ENCODE data around the gene STON2. TPM values are rescaled to one million over a fixed set of nuclear protein-coding genes. Genes with fewer than 3 reads are reported as not detected.

The STON2 gene
- total RNA-seq: 73.6 and 77.2 TPM in 2 replicates
- long read RNA-seq, partial matches to known transcripts: 41 of 77 reads
- long read RNA-seq, other reads (novel, unspliced or antisense): 33 of 77 reads

GRCh38 chr14:81400202-81400678 lies at the start of gene STON2:
TSS of gene STON2 (minus strand) at chr14:81400324. CDS start at chr14:81398382, 1,942 bp downstream.
- H3K27ac Mint-ChIP-seq: peak within 1 kb of the TSS; percentile 92
- peaks cover 8% of the 10 kb centered on the region for H3K36me3 Mint-ChIP-seq (ENCODE audit: insufficient read depth)
- H3K4me3 Mint-ChIP-seq (ENCODE audit: low read depth): no peak within 1 kb of the TSS
- H3K27me3 Mint-ChIP-seq: no peaks in the 10 kb centered on the region
- H3K4me1 Mint-ChIP-seq (ENCODE audit: low read depth): no peaks in the 10 kb centered on the region
- H3K9me3 Mint-ChIP-seq (ENCODE audit: low read depth): peaks cover 4% of the 10 kb centered on the region
- no peak for TF ChIP-seq CTCF (IDR thresholded peaks at IDR 0.05; ENCODE audit: unreplicated experiment)
- no peak for DNase-seq (ENCODE audit: low spot score, unreplicated experiment)

- Mint-ChIP-seq H3K4me3 (ENCODE audit: low read depth) (no peak overlapping the region), H3K9me3 (ENCODE audit: low read depth) (no peaks in the 10 kb centered on the region), H3K27me3 (peaks cover 6% of the 10 kb centered on the region), H3K36me3 (ENCODE audit: insufficient read depth) (no peaks in the 10 kb centered on the region), H3K27ac (no peak overlapping the region), H3K4me1 (ENCODE audit: low read depth) (peaks cover 13% of the 10 kb centered on the region)
- DNase-seq (ENCODE audit: low spot score, unreplicated experiment): no peak
- TF ChIP-seq CTCF (IDR thresholded peaks at IDR 0.05; ENCODE audit: unreplicated experiment): no peak
Observed at GRCh38 chr14:81449576-81449975, 49.5 kb upstream of the STON2 start.

GRCh38 chr14:81449114-81449513 lies 49.0 kb upstream of the STON2 start:
- peaks cover 6% of the 10 kb centered on the region for H3K27me3 Mint-ChIP-seq
- peak overlapping the region; percentile 52 for H3K27ac Mint-ChIP-seq
- peaks cover under 1% of the 10 kb centered on the region for H3K9me3 Mint-ChIP-seq (ENCODE audit: low read depth)
- H3K4me1 Mint-ChIP-seq (ENCODE audit: low read depth): peaks cover 11% of the 10 kb centered on the region
- TF ChIP-seq CTCF (IDR thresholded peaks at IDR 0.05; ENCODE audit: unreplicated experiment): no peak
- H3K36me3 Mint-ChIP-seq (ENCODE audit: insufficient read depth): no peaks in the 10 kb centered on the region
- H3K4me3 Mint-ChIP-seq (ENCODE audit: low read depth): no peak overlapping the region
- no peak for DNase-seq (ENCODE audit: low spot score, unreplicated experiment)

GRCh38 chr14:81447021-81447764 lies 47.1 kb upstream of the STON2 start:
- no peak overlapping the region for H3K27ac Mint-ChIP-seq
- H3K36me3 Mint-ChIP-seq (ENCODE audit: insufficient read depth): no peaks in the 10 kb centered on the region
- H3K4me1 Mint-ChIP-seq (ENCODE audit: low read depth): peaks cover 10% of the 10 kb centered on the region
- peaks cover 4% of the 10 kb centered on the region for H3K9me3 Mint-ChIP-seq (ENCODE audit: low read depth)
- no peak overlapping the region for H3K4me3 Mint-ChIP-seq (ENCODE audit: low read depth)
- peaks cover 12% of the 10 kb centered on the region for H3K27me3 Mint-ChIP-seq
- TF ChIP-seq CTCF (IDR thresholded peaks at IDR 0.05; ENCODE audit: unreplicated experiment): no peak
- no peak for DNase-seq (ENCODE audit: low spot score, unreplicated experiment)

- no peak overlapping the region for H3K4me3 Mint-ChIP-seq (ENCODE audit: low read depth)
Observed at GRCh38 chr14:81446279-81447007, 46.3 kb upstream of the STON2 start.

More at GRCh38 chr14:81446279-81447007, 46.3 kb upstream of the STON2 start:
- peaks cover 4% of the 10 kb centered on the region for H3K9me3 Mint-ChIP-seq (ENCODE audit: low read depth)
- DNase-seq (ENCODE audit: low spot score, unreplicated experiment): no peak
- peaks cover 10% of the 10 kb centered on the region for H3K4me1 Mint-ChIP-seq (ENCODE audit: low read depth)
- no peak for TF ChIP-seq CTCF (IDR thresholded peaks at IDR 0.05; ENCODE audit: unreplicated experiment)
- H3K36me3 Mint-ChIP-seq (ENCODE audit: insufficient read depth): no peaks in the 10 kb centered on the region
- H3K27me3 Mint-ChIP-seq: peaks cover 17% of the 10 kb centered on the region
- H3K27ac Mint-ChIP-seq: no peak overlapping the region
